Hematopoietic multipotent progenitor cell treated with erythropoietin and hydrocortisone succinate and interleukin-3 and kit ligand, for 6 days (in vitro differentiated cells): ENCODE results near the gene CYS1.
A peak's percentile ranks its signal among the peaks of the same experiment; 100 is the strongest.

Source experiments
- DNase-seq: peaks from one replicate; pipeline ENCODE4 v3.0.0-alpha.2; 2015

Gene CYS1

DNA sequence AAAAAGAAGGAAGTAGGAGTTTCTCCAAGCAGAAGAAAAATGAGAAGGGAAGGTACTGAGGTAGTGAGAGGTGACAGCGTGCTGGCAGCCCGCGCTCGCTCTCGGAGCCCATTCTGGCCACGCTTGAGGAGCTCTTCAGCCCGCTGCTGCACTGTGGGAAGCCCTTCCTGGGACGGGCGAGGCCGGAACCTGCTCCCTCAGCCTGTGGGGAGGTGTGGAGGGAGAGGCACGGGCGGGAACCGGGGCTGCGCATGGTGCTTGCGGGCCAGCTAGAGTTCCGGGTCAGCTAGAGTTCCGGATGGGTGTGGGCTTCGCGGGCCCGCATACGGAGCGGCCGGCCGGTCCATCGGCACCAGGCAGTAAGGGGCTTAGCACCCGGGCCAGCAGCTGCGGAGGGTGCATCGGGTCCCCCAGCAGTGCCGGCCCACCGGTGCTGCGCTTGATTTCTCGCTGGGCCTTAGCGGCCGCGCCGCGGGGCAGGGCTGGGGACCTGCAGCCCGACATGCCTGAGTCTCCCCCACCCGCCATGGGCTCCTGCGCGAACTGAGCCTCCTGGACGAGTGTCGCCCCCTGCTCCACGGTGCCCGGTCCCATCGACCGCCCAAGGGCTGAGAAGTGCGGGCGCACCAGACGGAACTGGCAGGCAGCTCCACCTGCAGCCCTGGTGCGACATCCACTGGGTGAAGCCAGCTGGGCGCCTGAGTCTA, 11.1 kb upstream of the CYS1 start:
- peak; percentile 21 for DNase-seq

- DNase-seq = no peak
Measured at GRCh38 chr2:10089565-10090190, 9.5 kb upstream of the CYS1 start.

GRCh38 chr2:10087360-10087759, 7.1 kb upstream of the CYS1 start:
- no peak for DNase-seq

DNA sequence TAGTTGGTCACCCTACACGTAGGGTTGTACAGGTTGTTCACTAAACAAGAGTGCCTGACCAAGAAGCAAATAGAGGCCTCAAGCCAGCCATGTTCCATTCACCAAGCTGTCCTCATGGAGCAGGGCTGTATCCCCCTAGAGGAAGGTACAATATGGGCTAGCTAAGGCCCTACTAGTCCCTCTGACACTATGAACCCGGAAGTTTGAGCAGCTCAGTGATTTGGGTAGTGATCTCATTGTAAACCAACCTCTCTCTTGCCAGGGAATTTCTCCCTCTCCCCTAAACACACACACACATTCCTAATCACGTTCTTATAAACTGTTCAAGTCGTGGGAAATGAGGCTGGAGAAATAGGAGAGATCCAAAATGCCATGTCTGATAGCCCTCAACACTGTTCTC, 6.7 kb upstream of the CYS1 start:
- DNase-seq = no peak

DNA sequence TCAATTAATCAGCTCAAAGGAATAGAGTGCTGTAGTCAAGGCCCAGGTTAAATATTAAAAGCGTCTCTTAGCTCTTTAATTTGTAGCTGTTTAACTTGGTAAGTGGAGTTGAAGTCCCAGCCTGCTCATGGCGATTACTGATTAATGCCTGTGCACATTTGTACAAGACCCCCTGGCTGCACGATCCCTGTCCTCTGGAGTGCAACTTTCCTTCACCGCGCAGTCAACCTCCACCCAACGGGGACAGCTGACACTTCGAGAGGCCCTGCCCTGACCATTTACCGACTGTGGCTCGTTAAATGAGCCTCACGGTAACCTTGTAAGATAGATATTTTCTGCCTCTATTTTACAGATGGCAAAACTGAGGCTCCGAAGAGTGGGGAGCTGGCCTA, 5.5 kb upstream of the CYS1 start:
- no peak for DNase-seq

DNA sequence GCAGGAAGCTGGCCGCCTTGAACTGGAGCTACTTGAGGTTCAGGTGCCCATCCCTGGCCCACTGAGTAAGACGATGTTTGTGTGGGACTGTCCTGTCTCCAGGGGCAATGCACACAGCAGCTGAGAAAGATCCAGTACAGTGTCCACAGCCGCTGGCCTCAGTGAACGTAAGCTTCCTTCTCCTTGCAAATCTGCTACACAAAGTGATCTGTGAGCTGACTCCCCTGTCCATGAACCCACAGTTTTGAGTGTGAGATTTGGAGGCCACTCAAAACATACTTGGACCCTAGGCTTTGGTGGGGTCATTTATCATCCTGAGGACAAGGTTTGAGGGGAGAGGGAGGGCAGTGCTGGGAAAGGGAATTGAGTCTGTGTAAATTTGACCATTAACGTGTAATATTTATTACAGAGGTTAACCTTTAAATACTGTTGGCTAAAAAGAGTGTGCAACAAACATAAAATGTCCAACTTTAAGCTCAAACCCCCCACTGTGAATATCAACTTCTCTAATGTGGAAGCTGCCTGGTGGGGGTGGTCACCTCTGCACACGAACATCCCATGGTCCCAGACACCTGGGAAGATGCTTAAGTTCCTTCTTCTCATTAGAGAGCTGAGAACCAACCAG, 4.9 kb upstream of the CYS1 start:
- DNase-seq = no peak

DNA sequence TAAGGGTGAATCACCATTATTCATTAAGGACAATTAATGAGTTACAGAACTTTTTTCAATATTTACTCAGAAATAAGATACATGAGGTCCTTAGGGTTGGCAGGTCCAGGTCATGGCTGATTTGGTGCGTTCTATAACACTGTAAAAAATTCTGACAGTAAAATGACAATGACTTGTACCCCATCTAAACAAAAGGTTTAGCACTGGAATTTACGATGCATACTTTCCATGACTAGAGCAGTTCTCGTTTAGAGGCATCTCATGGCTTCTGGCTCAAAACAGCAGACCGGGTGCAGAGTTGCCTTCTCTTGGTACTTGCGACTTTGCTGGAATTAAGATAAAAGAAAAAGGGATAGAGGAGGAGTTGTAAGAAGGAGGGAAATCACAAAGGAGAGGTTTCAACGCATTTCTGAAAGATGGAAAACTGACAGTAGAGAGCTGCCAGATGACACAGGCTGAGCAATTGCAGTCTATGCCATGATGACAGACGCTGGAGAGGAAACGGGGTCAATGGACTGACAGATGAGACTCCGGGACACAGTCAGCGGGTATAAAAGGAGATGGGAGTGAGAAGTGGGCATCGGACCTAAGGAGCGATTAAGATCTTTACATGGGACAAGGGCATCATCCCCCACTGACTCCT, 4.1 kb upstream of the CYS1 start:
- DNase-seq = no peak

DNA sequence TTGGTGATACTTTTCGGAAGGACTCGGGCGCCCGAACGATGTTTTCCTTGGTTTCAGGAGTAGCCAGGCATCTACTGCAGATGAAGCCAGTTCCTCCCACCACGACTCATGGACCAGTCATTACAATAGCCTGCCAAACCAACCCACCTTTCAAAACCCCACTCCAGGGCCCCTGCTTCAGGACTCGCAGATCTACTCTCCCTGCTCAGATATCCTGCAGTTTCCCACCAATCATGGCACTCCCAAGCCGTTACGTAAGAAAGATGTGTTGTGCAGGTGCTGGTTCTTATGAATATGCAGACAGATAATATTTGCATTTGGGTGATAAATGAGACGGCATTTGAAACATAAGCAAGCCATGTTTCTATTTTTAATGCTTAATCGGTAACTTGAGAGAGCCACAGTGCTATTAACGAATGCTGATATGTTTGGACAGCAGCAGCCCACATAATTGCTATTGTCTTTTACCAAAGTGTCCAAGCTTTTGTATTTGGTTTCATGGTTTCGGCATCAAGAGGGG, 3.5 kb upstream of the CYS1 start:
- DNase-seq = no peak

- DNase-seq = no peak
Measured at GRCh38 chr2:10083046-10083445, 2.8 kb upstream of the CYS1 start.

DNA sequence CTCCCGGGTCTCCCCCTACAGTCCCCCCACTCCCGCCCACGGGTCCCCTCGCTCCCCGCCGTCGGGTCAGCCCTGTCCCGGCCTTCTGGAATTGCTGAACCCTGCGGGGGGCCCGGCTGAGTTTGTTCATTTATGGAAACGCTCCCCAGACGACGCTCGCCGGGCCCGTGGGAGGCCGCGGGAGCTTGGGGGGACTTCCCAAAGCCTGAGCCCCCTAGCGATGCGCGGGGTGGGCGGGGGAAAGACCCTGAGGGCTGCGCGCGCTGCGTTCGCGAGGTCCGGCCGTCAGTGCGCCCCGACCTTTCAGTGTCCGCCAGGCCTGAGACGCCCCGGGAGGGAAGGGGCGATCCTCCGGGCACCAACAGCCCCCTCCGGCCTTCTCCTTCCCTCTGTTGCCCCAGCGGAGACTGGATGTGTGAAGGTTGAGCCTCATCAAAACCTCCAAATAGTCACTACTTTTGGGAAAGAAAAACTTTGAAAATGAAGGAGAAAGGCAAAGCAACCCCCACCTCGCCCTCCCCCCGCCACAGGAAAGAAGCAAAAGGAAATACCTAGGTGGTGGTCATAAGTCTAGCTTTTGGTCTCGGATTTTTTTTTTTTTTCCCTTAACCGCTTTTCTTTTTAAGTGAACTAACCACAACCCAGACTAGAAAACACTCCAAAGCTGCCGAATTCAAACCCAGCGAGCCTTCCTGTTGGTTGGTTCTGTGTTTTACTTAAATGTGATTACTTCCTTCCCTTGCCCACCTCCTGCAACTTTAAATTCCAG, 509 bp upstream of the CYS1 start:
- DNase-seq = no peak

GRCh38 chr2:10079266-10079869, 843 bp downstream of the CYS1 start:
- DNase-seq = peak; percentile 27

- no peak for DNase-seq
Measured at GRCh38 chr2:10078704-10079265, 1.4 kb downstream of the CYS1 start.

DNA sequence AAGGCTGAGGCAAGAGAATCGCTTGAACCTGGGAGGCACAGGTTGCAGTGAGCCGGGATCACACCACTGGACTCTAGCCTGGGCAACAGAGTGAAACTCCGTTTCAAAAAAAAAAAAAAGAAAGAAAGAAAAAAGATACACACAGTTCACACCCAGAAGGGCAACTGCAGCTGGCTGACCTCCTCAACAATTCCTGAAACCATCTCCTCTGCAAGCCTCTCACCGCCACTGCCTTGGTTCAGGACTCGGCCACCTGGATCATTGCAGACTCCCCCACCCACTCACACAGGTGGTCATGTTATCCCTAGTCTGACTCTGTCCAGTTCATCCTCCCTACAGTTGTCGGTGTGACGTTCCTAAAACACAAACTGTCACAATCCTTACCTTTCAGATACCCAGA, 2.2 kb downstream of the CYS1 start:
- DNase-seq = no peak

DNA sequence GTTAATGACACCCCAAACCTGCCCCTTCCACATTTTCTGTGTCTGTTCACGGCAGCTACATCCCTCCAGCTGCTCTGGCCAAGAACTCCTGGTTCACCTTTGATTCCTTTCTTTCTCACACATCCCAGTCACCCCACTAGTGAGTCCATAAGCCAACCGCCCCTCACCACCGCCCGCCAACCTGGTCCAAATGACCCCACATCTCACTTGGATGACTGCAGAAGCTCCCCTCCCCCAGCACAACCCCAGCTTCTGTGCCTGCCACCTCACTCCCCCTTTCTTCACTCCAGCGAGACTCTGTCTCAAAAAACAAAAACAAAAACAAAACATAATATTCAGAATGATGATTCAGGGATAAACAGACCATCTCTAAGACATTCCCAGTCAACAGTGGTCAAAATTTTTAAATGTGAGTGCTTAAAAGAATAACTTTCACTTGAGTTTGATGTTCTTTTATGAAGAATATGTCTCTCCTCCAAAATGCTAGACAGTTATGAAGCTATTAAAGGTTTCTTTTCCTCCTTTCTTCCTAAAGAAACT, 3.2 kb downstream of the CYS1 start:
- DNase-seq = no peak

GRCh38 chr2:10076511-10076910, 3.7 kb downstream of the CYS1 start:
- DNase-seq = no peak

DNA sequence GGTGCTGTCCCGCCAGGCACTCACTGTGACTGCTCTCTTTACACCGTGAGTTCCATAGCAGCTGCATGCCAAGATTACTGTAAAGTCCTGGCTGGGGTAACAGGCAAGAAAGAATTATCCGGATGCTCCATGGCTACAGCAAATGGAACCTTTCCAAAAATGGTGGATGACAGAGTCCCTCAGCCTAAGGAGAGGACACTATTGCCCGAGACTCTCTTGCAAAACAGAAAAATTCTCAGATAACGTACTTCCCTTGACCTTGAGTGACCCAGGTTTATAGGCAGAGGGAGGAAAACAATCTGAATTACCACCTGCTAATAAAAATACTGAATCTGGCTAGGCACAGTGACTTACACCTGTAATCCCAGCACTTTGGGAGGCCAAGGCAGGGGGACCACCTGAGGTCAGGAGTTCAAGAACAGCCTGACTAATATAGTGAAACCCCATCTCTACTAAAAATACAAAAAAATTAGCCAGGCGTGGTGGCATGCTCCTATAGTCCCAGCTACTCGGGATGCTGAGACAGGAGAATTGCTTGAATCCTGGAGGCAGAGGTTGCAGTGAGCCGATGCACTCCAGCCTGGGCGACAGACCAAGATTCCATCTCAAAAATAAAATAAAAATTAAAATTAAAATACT, 4.5 kb downstream of the CYS1 start:
- DNase-seq = no peak

DNA sequence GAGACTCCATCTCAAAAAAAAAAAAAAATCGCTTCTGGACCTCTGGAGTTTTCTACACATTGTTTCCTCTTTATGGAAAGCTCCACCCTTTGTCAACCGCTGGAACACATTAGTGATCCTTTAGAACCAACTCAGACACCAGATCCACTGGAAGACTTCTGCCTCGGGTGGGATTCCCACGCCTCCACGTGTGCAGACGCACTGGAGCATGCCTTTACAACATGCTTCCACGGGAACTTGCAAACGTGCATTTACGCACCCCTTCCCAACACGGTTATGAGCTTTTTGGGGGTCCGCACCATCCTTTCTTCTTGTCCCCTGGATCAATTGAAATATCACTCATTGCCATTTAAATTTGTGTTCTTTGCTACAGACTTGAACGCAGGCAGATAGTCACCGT, 5.1 kb downstream of the CYS1 start:
- no peak for DNase-seq

- no peak for DNase-seq
Measured at GRCh38 chr2:10073706-10074105, 6.5 kb downstream of the CYS1 start.

- peak; percentile 91 for DNase-seq
Measured at GRCh38 chr2:10072656-10073480, 7.3 kb downstream of the CYS1 start.

GRCh38 chr2:10071595-10071994, 8.6 kb downstream of the CYS1 start:
- DNase-seq = no peak
